ENCODE data around the gene TFAP2E. TPM values are rescaled to one million over a fixed set of nuclear protein-coding genes. Genes with fewer than 3 reads are reported as not detected.
"Not testable (repeated sequence)": the region's sequence is repeated elsewhere in the genome, so short reads cannot be mapped to it uniquely, and the experiment has no call there.

The TFAP2E gene
- total RNA-seq, 1 donor from 2014 or later, result under 0.01 TPM

DNA sequence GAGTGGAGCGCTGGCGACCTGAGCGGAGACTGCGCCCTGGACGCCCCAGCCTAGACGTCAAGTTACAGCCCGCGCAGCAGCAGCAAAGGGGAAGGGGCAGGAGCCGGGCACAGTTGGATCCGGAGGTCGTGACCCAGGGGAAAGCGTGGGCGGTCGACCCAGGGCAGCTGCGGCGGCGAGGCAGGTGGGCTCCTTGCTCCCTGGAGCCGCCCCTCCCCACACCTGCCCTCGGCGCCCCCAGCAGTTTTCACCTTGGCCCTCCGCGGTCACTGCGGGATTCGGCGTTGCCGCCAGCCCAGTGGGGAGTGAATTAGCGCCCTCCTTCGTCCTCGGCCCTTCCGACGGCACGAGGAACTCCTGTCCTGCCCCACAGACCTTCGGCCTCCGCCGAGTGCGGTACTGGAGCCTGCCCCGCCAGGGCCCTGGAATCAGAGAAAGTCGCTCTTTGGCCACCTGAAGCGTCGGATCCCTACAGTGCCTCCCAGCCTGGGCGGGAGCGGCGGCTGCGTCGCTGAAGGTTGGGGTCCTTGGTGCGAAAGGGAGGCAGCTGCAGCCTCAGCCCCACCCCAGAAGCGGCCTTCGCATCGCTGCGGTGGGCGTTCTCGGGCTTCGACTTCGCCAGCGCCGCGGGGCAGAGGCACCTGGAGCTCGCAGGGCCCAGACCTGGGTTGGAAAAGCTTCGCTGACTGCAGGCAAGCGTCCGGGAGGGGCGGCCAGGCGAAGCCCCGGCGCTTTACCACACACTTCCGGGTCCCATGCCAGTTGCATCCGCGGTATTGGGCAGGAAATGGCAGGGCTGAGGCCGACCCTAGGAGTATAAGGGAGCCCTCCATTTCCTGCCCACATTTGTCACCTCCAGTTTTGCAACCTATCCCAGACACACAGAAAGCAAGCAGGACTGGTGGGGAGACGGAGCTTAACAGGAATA lies 4.2 kb downstream of the TFAP2E start:
- no peak for DNase-seq (ENCODE audit: low read depth)
- Histone ChIP-seq H3K4me3 (ENCODE audit: low read depth, low read length) (no peak overlapping the region), H3K36me3 (ENCODE audit: control insufficient read depth, insufficient read depth, low read length) (no peaks in the 10 kb centered on the region), H3K27me3 (ENCODE audit: control insufficient read depth, insufficient read depth, low read length) (no peaks in the 10 kb centered on the region)
- no peak for FAIRE-seq
- TF ChIP-seq, protein P1, sequence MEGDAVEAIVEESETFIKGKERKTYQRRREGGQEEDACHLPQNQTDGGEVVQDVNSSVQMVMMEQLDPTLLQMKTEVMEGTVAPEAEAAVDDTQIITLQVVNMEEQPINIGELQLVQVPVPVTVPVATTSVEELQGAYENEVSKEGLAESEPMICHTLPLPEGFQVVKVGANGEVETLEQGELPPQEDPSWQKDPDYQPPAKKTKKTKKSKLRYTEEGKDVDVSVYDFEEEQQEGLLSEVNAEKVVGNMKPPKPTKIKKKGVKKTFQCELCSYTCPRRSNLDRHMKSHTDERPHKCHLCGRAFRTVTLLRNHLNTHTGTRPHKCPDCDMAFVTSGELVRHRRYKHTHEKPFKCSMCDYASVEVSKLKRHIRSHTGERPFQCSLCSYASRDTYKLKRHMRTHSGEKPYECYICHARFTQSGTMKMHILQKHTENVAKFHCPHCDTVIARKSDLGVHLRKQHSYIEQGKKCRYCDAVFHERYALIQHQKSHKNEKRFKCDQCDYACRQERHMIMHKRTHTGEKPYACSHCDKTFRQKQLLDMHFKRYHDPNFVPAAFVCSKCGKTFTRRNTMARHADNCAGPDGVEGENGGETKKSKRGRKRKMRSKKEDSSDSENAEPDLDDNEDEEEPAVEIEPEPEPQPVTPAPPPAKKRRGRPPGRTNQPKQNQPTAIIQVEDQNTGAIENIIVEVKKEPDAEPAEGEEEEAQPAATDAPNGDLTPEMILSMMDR (IDR thresholded peaks at IDR 0.05; ENCODE audit: insufficient read depth, low read length, severe bottlenecking), result no peak

DNA sequence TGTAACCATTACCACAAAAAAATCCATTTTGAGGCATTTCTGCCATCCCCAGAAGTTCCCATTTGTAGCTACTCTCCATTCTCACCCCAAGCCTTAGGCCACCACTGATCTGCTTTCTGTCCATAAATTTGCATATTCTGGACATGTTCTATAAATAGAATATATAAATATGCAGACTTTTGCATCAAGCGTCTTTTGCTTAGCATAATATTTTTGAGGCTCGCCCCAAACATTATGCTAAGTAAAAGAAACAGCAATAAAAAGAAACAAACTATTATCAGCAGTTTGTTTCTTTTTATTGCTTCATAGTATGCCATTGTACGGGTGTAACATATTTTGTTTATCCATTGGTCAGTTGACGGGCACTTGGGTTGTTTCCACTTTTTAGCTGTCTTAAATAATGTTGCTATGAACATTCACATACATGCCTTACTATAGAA lies 7.9 kb downstream of the TFAP2E start:
- no peak for DNase-seq (ENCODE audit: low read depth)
- TF ChIP-seq, protein P1 (IDR thresholded peaks at IDR 0.05; ENCODE audit: insufficient read depth, low read length, severe bottlenecking), result no peak
- no peak for FAIRE-seq
- no peaks in the 10 kb centered on the region for H3K36me3 ChIP-seq (ENCODE audit: control insufficient read depth, insufficient read depth, low read length)
- H3K4me3 ChIP-seq (ENCODE audit: low read depth, low read length), result no peak overlapping the region
- H3K27me3 ChIP-seq (ENCODE audit: control insufficient read depth, insufficient read depth, low read length), result no peaks in the 10 kb centered on the region

DNA sequence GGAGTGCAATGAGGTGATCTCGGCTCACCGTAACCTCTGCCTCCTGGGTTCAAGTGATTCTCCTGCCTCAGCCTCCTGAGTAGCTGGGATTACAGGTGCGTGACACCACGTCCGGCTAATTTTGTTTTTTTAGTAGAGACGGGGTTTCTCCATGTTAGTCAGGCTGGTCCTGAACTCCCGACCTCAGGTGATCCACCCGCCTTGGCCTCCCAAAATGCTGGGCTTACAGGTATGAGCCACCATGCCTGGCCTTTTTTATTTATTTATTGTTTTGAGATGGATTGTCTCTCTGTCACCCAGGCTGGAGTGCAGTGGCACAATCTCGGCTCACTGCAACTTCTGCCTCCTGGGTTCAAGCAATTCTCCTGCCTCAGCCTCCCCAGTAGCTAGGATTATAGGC lies 8.5 kb downstream of the TFAP2E start:
- FAIRE-seq; DNase-seq (ENCODE audit: low read depth); H3K36me3 ChIP-seq (ENCODE audit: control insufficient read depth, insufficient read depth, low read length); H3K27me3 ChIP-seq (ENCODE audit: control insufficient read depth, insufficient read depth, low read length); H3K4me3 ChIP-seq (ENCODE audit: low read depth, low read length): not testable (repeated sequence)

DNA sequence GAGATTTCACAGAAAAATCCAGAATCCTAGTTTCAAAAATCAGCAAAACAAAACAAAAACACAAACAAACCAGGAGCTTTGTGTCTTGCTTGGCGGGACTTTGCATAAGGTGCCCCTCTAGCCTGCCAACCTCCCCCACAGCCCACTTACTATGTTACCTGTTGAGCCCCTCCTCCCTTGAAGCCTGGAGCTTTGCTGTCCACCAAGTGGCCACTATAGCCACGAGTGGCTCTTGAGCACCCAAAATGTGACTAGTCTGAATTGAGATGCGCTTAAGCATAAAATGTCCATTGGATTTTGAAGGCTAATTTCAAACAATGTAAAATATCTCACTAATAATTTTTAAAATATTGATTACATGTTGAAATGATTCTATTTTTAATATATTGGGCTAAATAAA lies 12.2 kb downstream of the TFAP2E start:
- FAIRE-seq (no peak), DNase-seq (ENCODE audit: low read depth) (no peak)
- TF ChIP-seq, protein P1 (IDR thresholded peaks at IDR 0.05; ENCODE audit: insufficient read depth, low read length, severe bottlenecking), result no peak
- no peaks in the 10 kb centered on the region for H3K36me3 ChIP-seq (ENCODE audit: control insufficient read depth, insufficient read depth, low read length)
- no peaks in the 10 kb centered on the region for H3K27me3 ChIP-seq (ENCODE audit: control insufficient read depth, insufficient read depth, low read length)
- no peak overlapping the region for H3K4me3 ChIP-seq (ENCODE audit: low read depth, low read length)

DNA sequence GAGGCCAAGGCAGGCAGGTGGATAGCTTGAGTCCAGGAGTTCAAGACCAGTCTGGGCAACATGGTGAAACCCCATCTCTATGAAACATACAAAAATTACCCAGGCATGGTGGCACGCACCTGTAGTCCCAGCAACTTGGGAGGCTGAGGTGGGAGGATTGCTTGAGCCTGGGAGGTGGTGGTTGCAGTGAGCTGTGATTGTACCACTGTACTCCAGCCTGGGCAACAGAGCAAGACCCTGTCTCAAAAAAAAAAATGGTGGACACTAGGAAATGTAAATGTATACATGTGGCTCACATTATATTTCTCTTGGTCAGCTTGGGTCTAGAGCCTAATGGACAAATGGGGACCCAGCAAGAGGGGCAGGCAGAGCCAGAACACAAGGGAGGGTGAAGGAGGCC lies 12.7 kb downstream of the TFAP2E start:
- H3K36me3 ChIP-seq (ENCODE audit: control insufficient read depth, insufficient read depth, low read length); FAIRE-seq; H3K27me3 ChIP-seq (ENCODE audit: control insufficient read depth, insufficient read depth, low read length); H3K4me3 ChIP-seq (ENCODE audit: low read depth, low read length); DNase-seq (ENCODE audit: low read depth): not testable (repeated sequence)

DNA sequence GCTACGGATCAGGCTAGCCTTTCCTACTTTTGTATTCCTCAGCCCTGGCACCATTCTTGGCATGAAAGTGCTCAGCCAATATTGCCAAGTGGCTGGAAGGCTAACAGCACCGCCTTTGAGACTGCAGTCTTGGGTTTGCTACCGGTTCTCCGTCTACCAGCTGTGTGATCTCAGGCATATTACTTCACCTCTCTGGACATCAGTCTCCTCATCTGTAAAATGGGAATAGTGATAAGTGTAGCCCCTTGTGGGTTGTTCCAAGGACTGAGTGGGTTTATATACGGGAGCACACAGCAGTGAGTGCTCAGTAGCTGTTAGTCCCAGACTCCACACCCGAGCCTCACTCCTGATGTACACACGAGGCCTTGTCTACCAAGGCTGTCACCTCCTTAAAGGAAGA lies 13.7 kb downstream of the TFAP2E start:
- FAIRE-seq (no peak), DNase-seq (ENCODE audit: low read depth) (no peak)
- Histone ChIP-seq H3K36me3 (ENCODE audit: control insufficient read depth, insufficient read depth, low read length) (no peaks in the 10 kb centered on the region), H3K4me3 (ENCODE audit: low read depth, low read length) (no peak overlapping the region), H3K27me3 (ENCODE audit: control insufficient read depth, insufficient read depth, low read length) (no peaks in the 10 kb centered on the region)
- TF ChIP-seq, protein P1 (IDR thresholded peaks at IDR 0.05; ENCODE audit: insufficient read depth, low read length, severe bottlenecking), result no peak

All from bronchial epithelial cell (primary cell).